ENCODE results near the gene CR1L.

- TF ChIP-seq, protein P1, sequence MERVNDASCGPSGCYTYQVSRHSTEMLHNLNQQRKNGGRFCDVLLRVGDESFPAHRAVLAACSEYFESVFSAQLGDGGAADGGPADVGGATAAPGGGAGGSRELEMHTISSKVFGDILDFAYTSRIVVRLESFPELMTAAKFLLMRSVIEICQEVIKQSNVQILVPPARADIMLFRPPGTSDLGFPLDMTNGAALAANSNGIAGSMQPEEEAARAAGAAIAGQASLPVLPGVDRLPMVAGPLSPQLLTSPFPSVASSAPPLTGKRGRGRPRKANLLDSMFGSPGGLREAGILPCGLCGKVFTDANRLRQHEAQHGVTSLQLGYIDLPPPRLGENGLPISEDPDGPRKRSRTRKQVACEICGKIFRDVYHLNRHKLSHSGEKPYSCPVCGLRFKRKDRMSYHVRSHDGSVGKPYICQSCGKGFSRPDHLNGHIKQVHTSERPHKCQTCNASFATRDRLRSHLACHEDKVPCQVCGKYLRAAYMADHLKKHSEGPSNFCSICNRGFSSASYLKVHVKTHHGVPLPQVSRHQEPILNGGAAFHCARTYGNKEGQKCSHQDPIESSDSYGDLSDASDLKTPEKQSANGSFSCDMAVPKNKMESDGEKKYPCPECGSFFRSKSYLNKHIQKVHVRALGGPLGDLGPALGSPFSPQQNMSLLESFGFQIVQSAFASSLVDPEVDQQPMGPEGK (CRISPR knock-in tag; IDR thresholded peaks at IDR 0.05; ENCODE audit: borderline replicate concordance) = no peak
- TF ChIP-seq ZC3H10 (CRISPR knock-in tag; IDR thresholded peaks at IDR 0.05) (no peak), BACH2 (CRISPR knock-in tag; IDR thresholded peaks at IDR 0.05; ENCODE audit: borderline replicate concordance) (no peak), ZNF70 (CRISPR knock-in tag; IDR thresholded peaks at IDR 0.05) (no peak), SNAI2 (CRISPR knock-in tag; IDR thresholded peaks at IDR 0.05) (no peak), ARNTL (CRISPR knock-in tag; IDR thresholded peaks at IDR 0.05; ENCODE audit: borderline replicate concordance, low read depth) (no peak), ZFP30 (CRISPR knock-in tag; IDR thresholded peaks at IDR 0.05) (no peak), OSR1 (CRISPR knock-in tag; IDR thresholded peaks at IDR 0.05) (no peak)
- TF ChIP-seq, protein P2, sequence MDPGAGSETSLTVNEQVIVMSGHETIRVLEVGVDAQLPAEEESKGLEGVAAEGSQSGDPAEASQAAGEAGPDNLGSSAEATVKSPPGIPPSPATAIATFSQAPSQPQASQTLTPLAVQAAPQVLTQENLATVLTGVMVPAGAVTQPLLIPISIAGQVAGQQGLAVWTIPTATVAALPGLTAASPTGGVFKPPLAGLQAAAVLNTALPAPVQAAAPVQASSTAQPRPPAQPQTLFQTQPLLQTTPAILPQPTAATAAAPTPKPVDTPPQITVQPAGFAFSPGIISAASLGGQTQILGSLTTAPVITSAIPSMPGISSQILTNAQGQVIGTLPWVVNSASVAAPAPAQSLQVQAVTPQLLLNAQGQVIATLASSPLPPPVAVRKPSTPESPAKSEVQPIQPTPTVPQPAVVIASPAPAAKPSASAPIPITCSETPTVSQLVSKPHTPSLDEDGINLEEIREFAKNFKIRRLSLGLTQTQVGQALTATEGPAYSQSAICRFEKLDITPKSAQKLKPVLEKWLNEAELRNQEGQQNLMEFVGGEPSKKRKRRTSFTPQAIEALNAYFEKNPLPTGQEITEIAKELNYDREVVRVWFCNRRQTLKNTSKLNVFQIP (CRISPR knock-in tag; IDR thresholded peaks at IDR 0.05; ENCODE audit: borderline replicate concordance, low read depth) = no peak
Measured at GRCh38 chr1:207648334-207649209, 3.6 kb downstream of the CR1L start.

Measured in SK-N-SH treated with all-trans-retinoic acid at 6 μM for 48 hours (cell line).